ENCODE results near the gene CNKSR2. TPM values are rescaled to one million over a fixed set of nuclear protein-coding genes. Genes with fewer than 3 reads are reported as not detected.

The CNKSR2 gene
- total and polyA plus RNA-seq, 10 of the 15 experiments (the other 5 are each of a cell fraction or from before 2014, with no cell fraction given) = 0.02 to 0.69 (median 0.18) TPM; not detected in 4

DNA sequence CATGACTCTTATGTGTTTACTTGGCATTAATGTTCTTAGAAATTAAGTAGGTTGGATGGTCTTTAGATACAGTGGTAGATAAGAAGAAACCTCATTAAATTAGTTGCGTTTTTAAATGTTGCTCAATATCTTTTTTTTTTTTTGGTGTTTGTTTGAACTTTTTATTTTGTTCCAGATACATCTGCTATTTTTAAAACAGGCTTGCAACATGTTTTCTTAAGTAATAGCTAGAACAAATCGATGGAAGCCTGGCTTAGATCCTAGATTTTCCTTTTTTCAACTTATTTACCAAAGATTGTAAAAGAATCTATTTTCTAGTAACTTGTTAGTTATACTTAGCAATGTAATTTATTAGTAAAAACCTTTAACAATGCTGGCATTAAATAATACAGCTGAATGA, 9.3 kb downstream of the CNKSR2 start (continued):
- TF ChIP-seq, protein P1, sequence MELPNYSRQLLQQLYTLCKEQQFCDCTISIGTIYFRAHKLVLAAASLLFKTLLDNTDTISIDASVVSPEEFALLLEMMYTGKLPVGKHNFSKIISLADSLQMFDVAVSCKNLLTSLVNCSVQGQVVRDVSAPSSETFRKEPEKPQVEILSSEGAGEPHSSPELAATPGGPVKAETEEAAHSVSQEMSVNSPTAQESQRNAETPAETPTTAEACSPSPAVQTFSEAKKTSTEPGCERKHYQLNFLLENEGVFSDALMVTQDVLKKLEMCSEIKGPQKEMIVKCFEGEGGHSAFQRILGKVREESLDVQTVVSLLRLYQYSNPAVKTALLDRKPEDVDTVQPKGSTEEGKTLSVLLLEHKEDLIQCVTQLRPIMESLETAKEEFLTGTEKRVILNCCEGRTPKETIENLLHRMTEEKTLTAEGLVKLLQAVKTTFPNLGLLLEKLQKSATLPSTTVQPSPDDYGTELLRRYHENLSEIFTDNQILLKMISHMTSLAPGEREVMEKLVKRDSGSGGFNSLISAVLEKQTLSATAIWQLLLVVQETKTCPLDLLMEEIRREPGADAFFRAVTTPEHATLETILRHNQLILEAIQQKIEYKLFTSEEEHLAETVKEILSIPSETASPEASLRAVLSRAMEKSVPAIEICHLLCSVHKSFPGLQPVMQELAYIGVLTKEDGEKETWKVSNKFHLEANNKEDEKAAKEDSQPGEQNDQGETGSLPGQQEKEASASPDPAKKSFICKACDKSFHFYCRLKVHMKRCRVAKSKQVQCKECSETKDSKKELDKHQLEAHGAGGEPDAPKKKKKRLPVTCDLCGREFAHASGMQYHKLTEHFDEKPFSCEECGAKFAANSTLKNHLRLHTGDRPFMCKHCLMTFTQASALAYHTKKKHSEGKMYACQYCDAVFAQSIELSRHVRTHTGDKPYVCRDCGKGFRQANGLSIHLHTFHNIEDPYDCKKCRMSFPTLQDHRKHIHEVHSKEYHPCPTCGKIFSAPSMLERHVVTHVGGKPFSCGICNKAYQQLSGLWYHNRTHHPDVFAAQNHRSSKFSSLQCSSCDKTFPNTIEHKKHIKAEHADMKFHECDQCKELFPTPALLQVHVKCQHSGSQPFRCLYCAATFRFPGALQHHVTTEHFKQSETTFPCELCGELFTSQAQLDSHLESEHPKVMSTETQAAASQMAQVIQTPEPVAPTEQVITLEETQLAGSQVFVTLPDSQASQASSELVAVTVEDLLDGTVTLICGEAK (IDR thresholded peaks at IDR 0.05; ENCODE audit: borderline replicate concordance) = no peak
- TF ChIP-seq IKZF1 (conservative IDR thresholded peaks at IDR 0.05) = no peak
- no peak for TF ChIP-seq ZNF274 (IDR thresholded peaks at IDR 0.05; ENCODE audit: insufficient read depth, insufficient read length)

DNA sequence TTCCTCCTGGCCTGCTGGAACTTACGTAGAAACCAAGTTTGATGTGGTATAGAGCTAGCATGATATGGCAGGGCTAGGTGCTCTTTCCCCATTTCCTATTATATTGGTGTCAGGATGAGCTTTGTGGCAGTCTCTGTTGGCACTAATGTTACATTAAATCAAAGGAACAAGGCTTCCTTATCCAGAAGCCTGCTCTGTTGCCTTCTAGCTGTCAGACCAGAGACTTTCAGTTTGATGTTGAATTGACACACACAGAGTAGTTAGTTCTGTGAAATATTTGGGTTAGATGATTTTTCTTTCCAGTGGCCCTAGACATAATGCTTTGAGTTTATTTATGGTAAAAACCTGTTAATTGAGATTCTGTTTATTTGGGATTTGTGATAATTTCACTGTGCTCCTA, 10.0 kb downstream of the CNKSR2 start:
- Histone ChIP-seq H3K4me1 (ENCODE audit: control insufficient read depth, insufficient read depth, low read length) (no peaks in the 10 kb centered on the region), H2AFZ (ENCODE audit: control insufficient read depth, low read depth, low read length) (no peak overlapping the region), H3K4me3 (no peak overlapping the region), H3K9me3 (replicated peaks; ENCODE audit: control insufficient read depth, insufficient read depth, low read length) (no peaks in the 10 kb centered on the region), H3K27ac (ENCODE audit: control insufficient read depth, insufficient read depth) (no peak overlapping the region), H3K4me2 (ENCODE audit: control insufficient read depth, insufficient read depth) (no peak overlapping the region), H3K27me3 (replicated peaks in 1 of 2; ENCODE audit: control insufficient read depth in 2 of 2, insufficient read depth in 2 of 2, low read length in 1 of 2) (no peaks in the 10 kb centered on the region), H3K79me2 (ENCODE audit: control insufficient read depth, insufficient read depth, low read length) (no peaks in the 10 kb centered on the region), H4K20me1 (ENCODE audit: control insufficient read depth, insufficient read depth) (no peaks in the 10 kb centered on the region), H3K9ac (ENCODE audit: control insufficient read depth, insufficient read depth, low read length) (no peak overlapping the region), H3K36me3 (ENCODE audit: control insufficient read depth in 2 of 2, insufficient read depth in 2 of 2, low read length in 1 of 2) (no peaks in the 10 kb centered on the region)
- in situ Hi-C loops (cut with MboI) = no loop called here
- CTCF ChIA-PET = interaction anchor here (0.9 to 2.4 kb wide), 3 partner anchors 9 to 95 kb away, joined by 3 to 12 read pairs (median 10); partner anchors contain the start of gene CNKSR2
- intact Hi-C loops (cut with micrococcal nuclease; ENCODE audit: unreplicated experiment) = no loop called here
- WGBS (ENCODE audit: insufficient coverage, insufficient replicate concordance, low lambda C conversion rate, missing lambda C conversion rate) = 59% methylated on average over 1 of the region's 1 CpG
- RAD21 ChIA-PET (ENCODE audit: unreplicated experiment) = interaction anchor here (1.1 kb wide), 1 partner anchor 9 kb away, joined by 3 read pairs; no protein-coding TSS in a partner anchor
- POLR2A ChIA-PET = interaction anchor here (0.5 to 1.8 kb wide), 2 partner anchors 10 to 691 kb away, joined by 3 to 5 read pairs; partner anchors contain the start of gene CNKSR2
- no peak for ATAC-seq
- SMC1A ChIA-PET (ENCODE audit: uncharacterized antibody, unreplicated experiment) = interaction anchor here (1.2 to 1.4 kb wide), 3 partner anchors 17 to 327 kb away, joined by 3 read pairs; no protein-coding TSS in a partner anchor
- no peak for DNase-seq (ENCODE audit: low read depth, low spot score)
- FAIRE-seq = no peak
- no TSS peak for BruUV-seq (replicated peaks)
- TF ChIP-seq, protein P2, sequence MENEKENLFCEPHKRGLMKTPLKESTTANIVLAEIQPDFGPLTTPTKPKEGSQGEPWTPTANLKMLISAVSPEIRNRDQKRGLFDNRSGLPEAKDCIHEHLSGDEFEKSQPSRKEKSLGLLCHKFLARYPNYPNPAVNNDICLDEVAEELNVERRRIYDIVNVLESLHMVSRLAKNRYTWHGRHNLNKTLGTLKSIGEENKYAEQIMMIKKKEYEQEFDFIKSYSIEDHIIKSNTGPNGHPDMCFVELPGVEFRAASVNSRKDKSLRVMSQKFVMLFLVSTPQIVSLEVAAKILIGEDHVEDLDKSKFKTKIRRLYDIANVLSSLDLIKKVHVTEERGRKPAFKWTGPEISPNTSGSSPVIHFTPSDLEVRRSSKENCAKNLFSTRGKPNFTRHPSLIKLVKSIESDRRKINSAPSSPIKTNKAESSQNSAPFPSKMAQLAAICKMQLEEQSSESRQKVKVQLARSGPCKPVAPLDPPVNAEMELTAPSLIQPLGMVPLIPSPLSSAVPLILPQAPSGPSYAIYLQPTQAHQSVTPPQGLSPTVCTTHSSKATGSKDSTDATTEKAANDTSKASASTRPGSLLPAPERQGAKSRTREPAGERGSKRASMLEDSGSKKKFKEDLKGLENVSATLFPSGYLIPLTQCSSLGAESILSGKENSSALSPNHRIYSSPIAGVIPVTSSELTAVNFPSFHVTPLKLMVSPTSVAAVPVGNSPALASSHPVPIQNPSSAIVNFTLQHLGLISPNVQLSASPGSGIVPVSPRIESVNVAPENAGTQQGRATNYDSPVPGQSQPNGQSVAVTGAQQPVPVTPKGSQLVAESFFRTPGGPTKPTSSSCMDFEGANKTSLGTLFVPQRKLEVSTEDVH (IDR thresholded peaks at IDR 0.05; ENCODE audit: low read depth, partially characterized antibody) = no peak
- TF ChIP-seq POLR2AphosphoS5 (IDR thresholded peaks at IDR 0.05; ENCODE audit: low read length) (no peak), KAT2A (conservative IDR thresholded peaks at IDR 0.05; ENCODE audit: control insufficient read depth, low read depth, low read length) (no peak), STAT3 (IDR thresholded peaks at IDR 0.05; ENCODE audit: low read depth, low read length) (no peak), MEF2B (IDR thresholded peaks at IDR 0.05; ENCODE audit: partially characterized antibody, poor library complexity, severe bottlenecking) (no peak), RELA (IDR thresholded peaks at IDR 0.05; ENCODE audit: borderline replicate concordance, partially characterized antibody) (no peak), BMI1 (IDR thresholded peaks at IDR 0.05; ENCODE audit: borderline replicate concordance) (no peak), CHD4 (IDR thresholded peaks at IDR 0.05) (no peak), SREBF1 (IDR thresholded peaks at IDR 0.05; ENCODE audit: low read length) (no peak), EP300 (IDR thresholded peaks at IDR 0.05; ENCODE audit: borderline replicate concordance in 1 of 2, control insufficient read depth in 1 of 2, low read depth in 2 of 2, low read length in 2 of 2) (no peak), JUND (IDR thresholded peaks at IDR 0.05; ENCODE audit: low read depth, low read length) (no peak)
- TF ChIP-seq, protein P3, sequence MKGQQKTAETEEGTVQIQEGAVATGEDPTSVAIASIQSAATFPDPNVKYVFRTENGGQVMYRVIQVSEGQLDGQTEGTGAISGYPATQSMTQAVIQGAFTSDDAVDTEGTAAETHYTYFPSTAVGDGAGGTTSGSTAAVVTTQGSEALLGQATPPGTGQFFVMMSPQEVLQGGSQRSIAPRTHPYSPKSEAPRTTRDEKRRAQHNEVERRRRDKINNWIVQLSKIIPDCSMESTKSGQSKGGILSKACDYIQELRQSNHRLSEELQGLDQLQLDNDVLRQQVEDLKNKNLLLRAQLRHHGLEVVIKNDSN (IDR thresholded peaks at IDR 0.05; ENCODE audit: borderline replicate concordance, extremely low read length, insufficient read depth, low read depth, low read length) = no peak

Data from GM12878 (cell line).